ENCODE results near the gene RHBG. TPM values are rescaled to one million over a fixed set of nuclear protein-coding genes. Genes with fewer than 3 reads are reported as not detected.

RHBG gene
- total and polyA plus RNA-seq, 2 experiments from 2014 or later: 3.3 to 11.9 TPM

GRCh38 chr1:156390469-156391365 is 21.7 kb downstream of the RHBG start:
- Histone ChIP-seq H3K9me3 (ENCODE audit: low read depth) (no peaks in the 10 kb centered on the region), H3K27me3 (peaks cover 61% of the 10 kb centered on the region), H3K9me2 (replicated peaks; ENCODE audit: insufficient read depth) (no peaks in the 10 kb centered on the region), H3K4me2 (no peak overlapping the region), H4K20me1 (ENCODE audit: insufficient read depth, poor library complexity, severe bottlenecking) (no peaks in the 10 kb centered on the region), H3K79me2 (no peaks in the 10 kb centered on the region), H3K4me3 (no peak overlapping the region), H3K36me3 (replicated peaks; ENCODE audit: insufficient read depth, low read depth) (no peaks in the 10 kb centered on the region), H3K27ac (no peak overlapping the region), H3K4me1 (ENCODE audit: insufficient read depth) (no peaks in the 10 kb centered on the region), H2AFZ (no peak overlapping the region)
- no peak for TF ChIP-seq CTCF (IDR thresholded peaks at IDR 0.05; ENCODE audit: poor library complexity)
- no peak for TF ChIP-seq EZH2 (IDR thresholded peaks at IDR 0.05; ENCODE audit: borderline replicate concordance)
- no peak for TF ChIP-seq EZH2phosphoT487 (IDR thresholded peaks at IDR 0.05; ENCODE audit: low read depth, severe bottlenecking, unreplicated experiment)
- 53% methylated on average over 18 of the region's 20 CpGs for WGBS (ENCODE audit: low lambda C conversion rate, missing lambda C conversion rate)
- no peak for DNase-seq (ENCODE audit: low spot score)

- Histone ChIP-seq H3K4me1 (ENCODE audit: insufficient read depth) (no peaks in the 10 kb centered on the region), H3K36me3 (replicated peaks; ENCODE audit: insufficient read depth, low read depth) (no peaks in the 10 kb centered on the region), H3K4me3 (no peak overlapping the region), H3K4me2 (no peak overlapping the region), H2AFZ (no peak overlapping the region), H3K9me2 (replicated peaks; ENCODE audit: insufficient read depth) (no peaks in the 10 kb centered on the region), H3K79me2 (no peaks in the 10 kb centered on the region), H3K9me3 (ENCODE audit: low read depth) (no peaks in the 10 kb centered on the region), H3K27me3 (peaks cover 61% of the 10 kb centered on the region), H4K20me1 (ENCODE audit: insufficient read depth, poor library complexity, severe bottlenecking) (no peaks in the 10 kb centered on the region), H3K27ac (no peak overlapping the region)
- no peak for DNase-seq (ENCODE audit: low spot score)
- 83% methylated on average over 10 of the region's 11 CpGs for WGBS (ENCODE audit: low lambda C conversion rate, missing lambda C conversion rate)
- TF ChIP-seq EZH2 (IDR thresholded peaks at IDR 0.05; ENCODE audit: borderline replicate concordance) (no peak), CTCF (IDR thresholded peaks at IDR 0.05; ENCODE audit: poor library complexity) (no peak), EZH2phosphoT487 (IDR thresholded peaks at IDR 0.05; ENCODE audit: low read depth, severe bottlenecking, unreplicated experiment) (no peak)
Measured at GRCh38 chr1:156391366-156391677, 22.3 kb downstream of the RHBG start.

- peaks cover 57% of the 10 kb centered on the region for H3K27me3 ChIP-seq
- no peak overlapping the region for H3K27ac ChIP-seq
- H3K9me2 ChIP-seq (replicated peaks; ENCODE audit: insufficient read depth): no peaks in the 10 kb centered on the region
- no peaks in the 10 kb centered on the region for H3K4me1 ChIP-seq (ENCODE audit: insufficient read depth)
- no peaks in the 10 kb centered on the region for H4K20me1 ChIP-seq (ENCODE audit: insufficient read depth, poor library complexity, severe bottlenecking)
- DNase-seq (ENCODE audit: low spot score): no peak
- WGBS (ENCODE audit: low lambda C conversion rate, missing lambda C conversion rate): 79% methylated on average over 8 of the region's 8 CpGs
- no peaks in the 10 kb centered on the region for H3K9me3 ChIP-seq (ENCODE audit: low read depth)
- H2AFZ ChIP-seq: no peak overlapping the region
- no peaks in the 10 kb centered on the region for H3K36me3 ChIP-seq (replicated peaks; ENCODE audit: insufficient read depth, low read depth)
- H3K4me2 ChIP-seq: no peak overlapping the region
- no peaks in the 10 kb centered on the region for H3K79me2 ChIP-seq
- H3K4me3 ChIP-seq: no peak overlapping the region
- TF ChIP-seq CTCF (IDR thresholded peaks at IDR 0.05; ENCODE audit: poor library complexity) (no peak), EZH2phosphoT487 (IDR thresholded peaks at IDR 0.05; ENCODE audit: low read depth, severe bottlenecking, unreplicated experiment) (no peak), EZH2 (IDR thresholded peaks at IDR 0.05; ENCODE audit: borderline replicate concordance) (no peak)
Measured at GRCh38 chr1:156391701-156392100, 22.7 kb downstream of the RHBG start.

Measured in hepatocyte (in vitro differentiated cells).